Lung (tissue), 12 donors: Measurements from ENCODE around the gene CD276. TPM values are rescaled to one million over a fixed set of nuclear protein-coding genes. Genes with fewer than 3 reads are reported as not detected.

Source experiments
- ATAC-seq: fragments of 200-7000 bp; cut with Tn5 transposase; one replicate; pipeline ENCODE4 v1.9.1; 2020; ENCODE audit warnings: moderate number of reproducible peaks; ENCODE audit not compliant: insufficient read depth, low FRiP score
- DNase-seq, 3 donors: peaks; one replicate each; pipeline ENCODE4 v3.0.0-alpha.2; 2013 to 2017
- H3K27ac ChIP-seq, 2 donors: one replicate each; pipeline ENCODE4 v1.5.1; 2013; ENCODE audit warnings: mild to moderate bottlenecking in 2 of 2, moderate library complexity in 2 of 2, control low read depth in 1 of 2, inconsistent platforms in 1 of 2, low read depth in 1 of 2, low read length in 1 of 2
- H3K27me3 ChIP-seq, 3 donors: one replicate each; pipeline ENCODE4 v1.5.1; 2013; ENCODE audit warnings: low read length in 2 of 3; ENCODE audit not compliant: control insufficient read depth in 3 of 3, insufficient read depth in 3 of 3
- H3K36me3 ChIP-seq, 4 donors: one replicate each; pipeline ENCODE4 v1.5.1; 2013; ENCODE audit warnings: low read length in 4 of 4, mild to moderate bottlenecking in 1 of 4, moderate library complexity in 1 of 4; ENCODE audit not compliant: control insufficient read depth in 4 of 4, insufficient read depth in 4 of 4
- H3K4me1 ChIP-seq, 5 donors: one replicate each; pipeline ENCODE4 v1.5.1; 2013; ENCODE audit warnings: low read length in 5 of 5, mild to moderate bottlenecking in 2 of 5, moderate library complexity in 1 of 5; ENCODE audit not compliant: control insufficient read depth in 5 of 5, insufficient read depth in 5 of 5
- H3K4me3 ChIP-seq: one replicate; pipeline ENCODE4 v1.5.1; 2013; ENCODE audit warnings: mild to moderate bottlenecking, control low read depth, moderate library complexity
- H3K9ac ChIP-seq, 2 donors: one replicate each; pipeline ENCODE4 v1.5.1; 2013; ENCODE audit warnings: low read length in 2 of 2, control low read depth in 1 of 2; ENCODE audit not compliant: insufficient read depth in 1 of 2
- H3K9me3 ChIP-seq, 4 donors: one replicate each; pipeline ENCODE4 v1.5.1; 2013; ENCODE audit warnings: low read length in 3 of 4, mild to moderate bottlenecking in 1 of 4, moderate library complexity in 1 of 4; ENCODE audit not compliant: control insufficient read depth in 4 of 4, insufficient read depth in 3 of 4
- CTCF ChIP-seq: IDR thresholded peaks from 2 replicates; pipeline ENCODE4 v1.5.1; 2012; ENCODE audit warnings: mild to moderate bottlenecking; ENCODE audit errors: control extremely low read depth, extremely low read depth
- WGBS, 2 donors: extraction: QIAGEN DNeasy Blood & Tissue Kit; methylation state at CpG; one replicate each; pipeline ENCODE4 v1.1.7; 2013; 5-methylcytosine and 5-hydroxymethylcytosine counted together
- polyA plus RNA-seq, 2 donors: library from polyadenylated mRNA; stranded (reverse); fragments of 200-250 nt; gene quantifications; one replicate each; pipeline ENCODE4 v1.2.1, GENCODE V29; 2013
- total RNA-seq, 2 donors: library from RNA; depleted of rRNA in 1 of 2; stranded (reverse); fragments of >200 nt in 1 of 2; gene quantifications; one replicate each; pipeline ENCODE4 v1.2.1, GENCODE V29; 2014 to 2021
- donor health status: control.
- donor health status: control.
- donor health status: Bipolar disorder and iron deficiency.
- donor health status: healthy.
- donor health status: DM: yes; HTN: yes; CAD: no.

The CD276 gene
- total and polyA plus RNA-seq, 4 donors, result 33.8 to 71.1 (median 37.1) TPM

GRCh38 chr15:73746883-73747282, 62.7 kb downstream of the CD276 start:
- Histone ChIP-seq H3K27ac (no peak overlapping the region), H3K4me1 (peaks cover 0 to 24% (median 3%) of the 10 kb centered on the region in 5 donors), H3K9ac (no peak overlapping the region), H3K27me3 (peaks cover 0 to 5% (median 4%) of the 10 kb centered on the region in 3 donors), H3K4me3 (no peak overlapping the region), H3K9me3 (no peaks in the 10 kb centered on the region), H3K36me3 (peaks cover 0 to 9% (median 4%) of the 10 kb centered on the region in 4 donors)
- no peak for TF ChIP-seq CTCF
- 33 to 34% methylated on average over 7 of the region's 7 CpGs for WGBS, 2 donors
- no peak for DNase-seq
- no peak for ATAC-seq

GRCh38 chr15:73747847-73748590, 63.8 kb downstream of the CD276 start:
- no peaks in the 10 kb centered on the region for H3K9me3 ChIP-seq
- WGBS, 2 donors, result 76 to 81% methylated on average over 11 of the region's 11 CpGs
- DNase-seq (no peak), ATAC-seq (no peak)
- H3K4me1 ChIP-seq, result peaks cover 0 to 24% (median 3%) of the 10 kb centered on the region in 5 donors
- no peak overlapping the region for H3K9ac ChIP-seq
- no peak for TF ChIP-seq CTCF
- H3K27ac ChIP-seq, result no peak overlapping the region
- H3K27me3 ChIP-seq, result peaks cover 0 to 5% (median 4%) of the 10 kb centered on the region in 3 donors
- H3K36me3 ChIP-seq, result peaks cover 0 to 6% (median 3%) of the 10 kb centered on the region in 4 donors
- H3K4me3 ChIP-seq, result no peak overlapping the region

- TF ChIP-seq CTCF, result no peak
- DNase-seq (no peak), ATAC-seq (no peak)
- Histone ChIP-seq H3K36me3 (peaks cover 0 to 6% (median 2%) of the 10 kb centered on the region in 4 donors), H3K9me3 (no peaks in the 10 kb centered on the region), H3K9ac (no peak overlapping the region), H3K4me3 (no peak overlapping the region), H3K27ac (no peak overlapping the region), H3K4me1 (peaks cover 0 to 29% (median 3%) of the 10 kb centered on the region in 5 donors), H3K27me3 (peaks cover 0 to 5% (median 4%) of the 10 kb centered on the region in 3 donors)
- 67 to 73% methylated on average over 6 of the region's 6 CpGs for WGBS, 2 donors
Measured at GRCh38 chr15:73748730-73749129, 64.5 kb downstream of the CD276 start.
